ENCODE measurements around the gene CLTC.

CLTC gene

DNA sequence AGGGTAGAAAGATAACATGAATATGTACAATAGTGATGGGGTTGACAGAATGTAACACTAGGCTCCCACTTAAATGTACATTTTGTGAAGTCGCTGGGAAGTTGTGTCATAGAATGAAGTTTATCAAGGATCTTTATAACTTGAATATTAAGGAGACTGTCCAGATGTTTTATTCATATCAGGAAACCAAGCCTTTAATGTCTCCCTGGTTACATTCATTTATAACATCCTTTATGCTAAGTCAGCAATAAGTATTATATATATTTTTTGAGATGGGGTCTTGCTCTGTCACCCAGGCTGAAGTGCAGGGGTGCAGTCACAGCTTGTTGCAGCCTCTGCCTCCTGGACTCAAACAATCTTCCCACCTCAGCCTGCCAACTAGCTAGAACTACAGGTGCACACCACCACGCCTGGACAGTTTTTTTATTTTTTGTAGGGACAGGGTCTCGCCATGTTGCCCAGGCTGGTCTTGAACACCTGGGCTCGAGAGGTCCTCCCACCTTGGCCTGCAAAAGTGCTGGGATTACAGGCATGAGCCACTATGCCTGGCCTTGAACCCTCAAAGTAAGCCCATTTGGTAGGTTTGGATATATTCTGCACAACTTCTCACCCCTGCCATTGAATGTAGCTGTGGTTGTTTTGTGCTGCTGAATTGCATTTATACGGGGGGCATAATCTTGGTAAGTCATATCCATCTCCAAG is 14.1 kb downstream of the CLTC start:
- no peak overlapping the region for H3K27ac ChIP-seq
- TF ChIP-seq, protein P1, sequence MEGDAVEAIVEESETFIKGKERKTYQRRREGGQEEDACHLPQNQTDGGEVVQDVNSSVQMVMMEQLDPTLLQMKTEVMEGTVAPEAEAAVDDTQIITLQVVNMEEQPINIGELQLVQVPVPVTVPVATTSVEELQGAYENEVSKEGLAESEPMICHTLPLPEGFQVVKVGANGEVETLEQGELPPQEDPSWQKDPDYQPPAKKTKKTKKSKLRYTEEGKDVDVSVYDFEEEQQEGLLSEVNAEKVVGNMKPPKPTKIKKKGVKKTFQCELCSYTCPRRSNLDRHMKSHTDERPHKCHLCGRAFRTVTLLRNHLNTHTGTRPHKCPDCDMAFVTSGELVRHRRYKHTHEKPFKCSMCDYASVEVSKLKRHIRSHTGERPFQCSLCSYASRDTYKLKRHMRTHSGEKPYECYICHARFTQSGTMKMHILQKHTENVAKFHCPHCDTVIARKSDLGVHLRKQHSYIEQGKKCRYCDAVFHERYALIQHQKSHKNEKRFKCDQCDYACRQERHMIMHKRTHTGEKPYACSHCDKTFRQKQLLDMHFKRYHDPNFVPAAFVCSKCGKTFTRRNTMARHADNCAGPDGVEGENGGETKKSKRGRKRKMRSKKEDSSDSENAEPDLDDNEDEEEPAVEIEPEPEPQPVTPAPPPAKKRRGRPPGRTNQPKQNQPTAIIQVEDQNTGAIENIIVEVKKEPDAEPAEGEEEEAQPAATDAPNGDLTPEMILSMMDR (IDR thresholded peaks at IDR 0.05), result no peak
- no peak for DNase-seq (ENCODE audit: low spot score)
- no peak overlapping the region for H3K4me3 ChIP-seq

- Histone ChIP-seq H3K4me3 (no peak overlapping the region), H3K27ac (peak overlapping the region in 1 of 2 donors; percentile 35)
Measured at GRCh38 chr17:59634632-59635541, 15.2 kb downstream of the CLTC start.

GRCh38 chr17:59637611-59638310 is 18.1 kb downstream of the CLTC start:
- TF ChIP-seq, protein P1 (IDR thresholded peaks at IDR 0.05), result no peak
- no peak for DNase-seq (ENCODE audit: low spot score)
- no peak overlapping the region for H3K4me3 ChIP-seq
- peak overlapping the region in 1 of 2 donors; percentile 0 for H3K27ac ChIP-seq

More at GRCh38 chr17:59634632-59635541, 15.2 kb downstream of the CLTC start:
- DNase-seq (ENCODE audit: low spot score), result no peak
- TF ChIP-seq, protein P1 (IDR thresholded peaks at IDR 0.05), result no peak

DNA sequence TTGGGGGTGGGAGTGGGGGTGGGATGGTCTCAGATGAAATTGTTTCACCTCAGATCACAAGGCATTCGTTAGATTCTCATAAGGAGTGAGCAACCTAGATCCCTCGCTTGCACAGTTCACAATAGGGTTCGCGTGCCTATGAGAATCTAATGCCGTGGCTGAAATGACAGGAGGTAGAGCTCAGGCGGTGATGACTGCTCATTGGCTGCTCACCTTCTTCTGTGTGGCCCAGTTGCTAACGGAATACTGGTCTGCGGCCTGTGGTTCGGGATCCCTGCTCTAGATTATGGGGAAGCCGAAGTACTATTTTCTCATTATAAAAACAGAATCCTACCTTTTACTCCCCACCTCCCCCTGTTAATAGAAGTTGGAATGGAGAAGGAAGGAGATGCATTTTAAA is 18.9 kb downstream of the CLTC start:
- TF ChIP-seq, protein P1 (IDR thresholded peaks at IDR 0.05), result no peak
- peak overlapping the region in 1 of 2 donors; percentile 0 for H3K27ac ChIP-seq
- no peak overlapping the region for H3K4me3 ChIP-seq
- no peak for DNase-seq (ENCODE audit: low spot score)

DNA sequence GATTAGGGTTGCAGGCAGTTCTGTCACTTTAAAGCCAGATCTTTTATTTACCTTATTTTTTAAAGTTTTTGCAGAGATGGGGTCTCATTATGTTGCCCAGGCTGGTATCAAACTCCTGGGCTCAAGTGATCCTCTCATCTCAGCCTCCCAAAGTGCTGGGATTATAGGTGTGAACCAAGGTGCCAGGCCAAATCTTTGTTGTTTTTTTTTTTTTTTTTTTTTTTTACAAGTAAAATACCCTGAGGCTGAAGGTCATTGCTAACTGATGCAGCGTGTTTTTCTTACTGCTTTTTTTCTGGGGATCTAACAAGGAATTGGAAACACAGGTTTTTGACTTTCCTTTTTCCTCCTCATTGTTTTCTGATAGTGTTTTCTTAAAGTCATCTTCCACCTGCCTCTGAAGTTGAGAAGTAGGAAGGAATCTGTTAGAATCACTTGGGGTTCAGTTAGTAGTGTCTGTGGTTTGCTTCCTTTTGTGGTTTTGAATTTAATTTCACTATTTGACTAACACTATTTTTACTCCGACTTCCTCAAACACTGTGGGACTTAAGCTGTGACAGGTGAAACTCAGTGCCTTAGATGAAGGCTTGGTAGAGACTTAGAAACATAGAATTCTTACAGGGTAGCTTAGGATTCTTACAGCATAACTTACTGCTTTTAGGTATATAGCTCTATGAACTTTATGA is 22.2 kb downstream of the CLTC start:
- no peak overlapping the region for H3K27ac ChIP-seq
- DNase-seq (ENCODE audit: low spot score), result no peak
- TF ChIP-seq, protein P1 (IDR thresholded peaks at IDR 0.05), result no peak

GRCh38 chr17:59642565-59642964 is 22.9 kb downstream of the CLTC start:
- Histone ChIP-seq H3K27ac (no peak overlapping the region), H3K4me3 (no peak overlapping the region)
- TF ChIP-seq, protein P1 (IDR thresholded peaks at IDR 0.05), result no peak
- no peak for DNase-seq (ENCODE audit: low spot score)

More for the DNA sequence above, 22.2 kb downstream of the CLTC start:
- no peak overlapping the region for H3K4me3 ChIP-seq

Measured in coronary artery (tissue), 2 donors.